Measurements from ENCODE around the gene CLK2. TPM values are rescaled to one million over a fixed set of nuclear protein-coding genes. Genes with fewer than 3 reads are reported as not detected.

CLK2 gene
- total and polyA plus RNA-seq, 2 of the 13 experiments (the other 11 are each of a cell fraction or from before 2014, with no cell fraction given): 20.1 to 73.5 TPM

- TF ChIP-seq ZNF142 (CRISPR knock-in tag; IDR thresholded peaks at IDR 0.05) (no peak), SMYD3 (CRISPR knock-in tag; IDR thresholded peaks at IDR 0.05) (0 out of 2 replicates have a peak, but pooled peaks have one; percentile 29), ZNF597 (CRISPR knock-in tag; IDR thresholded peaks at IDR 0.05) (no peak), FOXP1 (IDR thresholded peaks at IDR 0.05) (no peak), FOXP1 (CRISPR knock-in tag; IDR thresholded peaks at IDR 0.05) (no peak), TAF1 (CRISPR knock-in tag; IDR thresholded peaks at IDR 0.05) (no peak), HMGXB4 (CRISPR knock-in tag; IDR thresholded peaks at IDR 0.05; ENCODE audit: borderline replicate concordance in 1 of 2, low read depth in 1 of 2) (no peak), LCORL (IDR thresholded peaks at IDR 0.05) (no peak), LCORL (CRISPR knock-in tag; IDR thresholded peaks at IDR 0.05) (0 out of 2 replicates have a peak, but pooled peaks have one; percentile 8), POLR2A (IDR thresholded peaks at IDR 0.05; ENCODE audit: insufficient read depth in 1 of 2, low read depth in 2 of 2, low read length in 2 of 2) (peak in 1 of 2 experiments; percentile 62; a peak in 2 of 4 replicates), HOXA7 (CRISPR knock-in tag; IDR thresholded peaks at IDR 0.05) (no peak), HNRNPL (IDR thresholded peaks at IDR 0.05; ENCODE audit: low read depth, low read length) (peak; percentile 97), PAF1 (CRISPR knock-in tag; IDR thresholded peaks at IDR 0.05) (no peak), ZNF292 (CRISPR knock-in tag; IDR thresholded peaks at IDR 0.05; ENCODE audit: borderline replicate concordance, low read depth) (no peak), ZNF687 (CRISPR knock-in tag; IDR thresholded peaks at IDR 0.05) (peak; percentile 35), AKAP8 (CRISPR knock-in tag; IDR thresholded peaks at IDR 0.05) (no peak), CENPX (CRISPR knock-in tag; IDR thresholded peaks at IDR 0.05) (no peak)
Measured at GRCh38 chr1:155309423-155310021, 36.2 kb upstream of the CLK2 start (continued).

All from HepG2 (cell line).